ENCODE results near the gene CD82.

The CD82 gene

DNA sequence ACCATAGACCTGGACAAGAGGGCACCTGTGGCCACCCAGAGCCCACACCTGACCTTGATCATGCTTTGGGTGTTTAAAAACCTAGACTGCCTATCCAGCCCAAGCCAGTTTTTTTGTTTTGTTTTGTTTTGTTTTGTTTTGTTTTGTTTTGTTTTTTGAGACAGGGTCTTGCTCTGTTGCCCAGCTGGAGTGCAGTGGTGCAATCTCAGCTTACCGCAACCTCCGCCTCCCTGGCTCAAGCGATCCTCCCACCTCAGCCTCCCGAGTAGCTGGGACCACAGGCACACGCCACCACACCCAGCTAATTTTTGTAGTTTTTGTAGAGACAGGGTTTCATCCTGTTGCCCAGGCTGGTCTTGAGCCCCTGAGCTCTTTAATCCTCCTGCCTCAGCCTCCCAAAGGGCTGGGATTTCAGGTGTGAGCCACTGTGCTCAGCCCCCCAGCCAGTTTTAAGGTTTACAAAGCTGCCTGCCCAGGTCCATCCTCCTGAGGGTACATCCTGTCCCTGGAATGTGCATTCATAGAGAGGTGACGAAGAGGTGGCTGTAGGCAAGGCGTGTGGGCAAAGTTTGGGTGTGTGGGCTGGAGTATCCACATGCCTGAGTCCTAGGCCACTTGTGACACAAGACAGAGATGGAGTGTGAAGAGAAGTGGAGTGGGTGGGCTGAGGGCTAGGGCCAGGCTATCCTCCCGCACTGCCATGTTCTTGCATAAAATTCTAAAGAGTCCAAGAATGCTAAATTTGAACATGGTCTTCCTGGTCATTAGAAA lies 3.3 kb upstream of the CD82 start:
- DNase-seq, result no peak

DNA sequence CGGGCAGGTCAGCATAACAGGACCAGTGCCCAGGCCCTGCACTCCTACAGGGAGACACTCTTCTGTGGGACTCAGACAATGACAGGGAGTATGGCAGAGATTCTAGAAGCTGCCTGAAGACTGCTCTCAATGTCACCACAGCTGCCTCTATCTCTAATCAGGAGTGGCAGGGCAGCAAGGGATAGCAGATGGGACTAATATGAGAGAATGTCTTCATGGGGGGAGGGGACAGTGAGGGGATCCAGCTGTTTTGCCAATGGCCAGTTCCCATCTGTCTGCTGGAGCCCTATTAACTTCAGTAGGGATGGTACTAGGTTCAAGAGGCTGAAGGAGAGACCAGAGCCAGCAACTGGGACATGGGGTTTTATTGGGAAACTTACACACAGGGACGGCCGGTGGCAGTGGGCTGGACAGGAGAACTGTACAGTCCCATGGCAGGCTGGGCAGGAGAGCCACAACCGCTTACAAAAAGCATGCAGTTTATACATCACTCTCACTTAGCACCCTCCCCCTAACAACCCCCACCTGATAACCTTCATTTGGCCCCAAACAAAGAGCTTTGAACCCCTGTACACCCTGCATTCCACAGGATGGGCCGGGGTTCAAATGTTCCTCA lies 2.5 kb upstream of the CD82 start:
- no peak for DNase-seq

DNA sequence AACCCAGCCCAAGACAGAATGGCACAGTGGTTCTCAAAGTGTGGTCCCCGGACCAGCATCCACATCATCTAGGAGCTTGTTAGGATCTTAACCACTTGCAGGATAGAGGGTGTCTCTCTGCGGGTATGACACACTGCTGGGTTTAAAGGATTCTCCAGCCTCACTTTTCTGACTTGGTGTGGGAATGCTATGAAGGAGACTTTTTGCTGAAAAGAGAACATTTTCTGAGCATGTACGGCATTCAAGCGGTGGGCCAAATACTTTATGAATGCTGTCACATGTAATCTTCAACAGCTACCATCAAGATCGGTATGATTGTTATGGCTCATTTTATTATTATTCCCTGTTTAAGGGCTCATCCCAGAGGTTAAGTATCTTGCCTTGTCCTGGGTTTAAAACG lies 1.8 kb upstream of the CD82 start:
- no peak for DNase-seq

DNA sequence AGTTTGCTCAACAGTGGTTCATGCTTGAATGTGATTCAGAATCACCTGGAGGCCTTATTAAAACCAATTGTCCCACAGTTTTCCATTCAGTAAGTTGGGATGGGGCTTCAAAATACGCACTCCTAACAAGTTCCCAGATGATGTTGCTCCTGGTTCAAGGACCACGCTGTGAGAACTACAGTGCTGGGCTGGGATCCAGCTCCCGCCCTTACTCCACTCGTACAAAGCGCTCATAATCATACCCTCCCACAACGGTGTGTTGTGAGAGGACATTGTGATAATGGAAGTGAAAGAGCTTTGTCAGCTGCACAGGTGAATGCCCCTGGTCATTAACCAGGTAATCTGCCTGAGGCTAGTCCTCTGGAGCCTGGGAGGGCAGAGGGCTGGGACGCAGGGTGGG lies 1.3 kb upstream of the CD82 start:
- no peak for DNase-seq

DNA sequence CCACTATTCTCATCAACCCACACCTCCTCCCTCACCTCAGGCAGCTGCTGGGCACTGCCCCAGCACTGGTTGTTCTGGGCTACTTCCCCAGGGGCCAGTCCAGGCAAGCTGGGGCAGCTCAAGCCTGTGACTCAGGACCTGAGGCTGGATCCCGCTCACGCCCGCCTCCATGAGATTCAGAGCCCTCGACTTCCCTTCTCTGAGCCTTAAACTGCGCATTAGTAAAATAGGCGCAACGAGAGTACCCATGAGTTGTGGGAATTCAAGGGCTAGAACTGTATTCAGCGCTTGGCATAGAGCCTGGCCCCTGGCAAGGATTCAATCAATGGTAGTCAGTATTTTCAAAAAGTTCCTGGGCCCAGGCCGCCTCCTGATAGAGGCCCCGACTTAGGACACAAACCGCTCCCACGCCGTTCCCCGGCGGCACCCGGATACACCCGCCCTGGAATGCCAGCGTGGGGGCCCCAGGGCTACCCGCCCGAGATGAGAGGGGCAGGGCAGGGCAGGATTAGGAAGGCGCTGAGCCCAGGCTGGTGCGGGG lies 723 bp upstream of the CD82 start:
- DNase-seq, result no peak

DNA sequence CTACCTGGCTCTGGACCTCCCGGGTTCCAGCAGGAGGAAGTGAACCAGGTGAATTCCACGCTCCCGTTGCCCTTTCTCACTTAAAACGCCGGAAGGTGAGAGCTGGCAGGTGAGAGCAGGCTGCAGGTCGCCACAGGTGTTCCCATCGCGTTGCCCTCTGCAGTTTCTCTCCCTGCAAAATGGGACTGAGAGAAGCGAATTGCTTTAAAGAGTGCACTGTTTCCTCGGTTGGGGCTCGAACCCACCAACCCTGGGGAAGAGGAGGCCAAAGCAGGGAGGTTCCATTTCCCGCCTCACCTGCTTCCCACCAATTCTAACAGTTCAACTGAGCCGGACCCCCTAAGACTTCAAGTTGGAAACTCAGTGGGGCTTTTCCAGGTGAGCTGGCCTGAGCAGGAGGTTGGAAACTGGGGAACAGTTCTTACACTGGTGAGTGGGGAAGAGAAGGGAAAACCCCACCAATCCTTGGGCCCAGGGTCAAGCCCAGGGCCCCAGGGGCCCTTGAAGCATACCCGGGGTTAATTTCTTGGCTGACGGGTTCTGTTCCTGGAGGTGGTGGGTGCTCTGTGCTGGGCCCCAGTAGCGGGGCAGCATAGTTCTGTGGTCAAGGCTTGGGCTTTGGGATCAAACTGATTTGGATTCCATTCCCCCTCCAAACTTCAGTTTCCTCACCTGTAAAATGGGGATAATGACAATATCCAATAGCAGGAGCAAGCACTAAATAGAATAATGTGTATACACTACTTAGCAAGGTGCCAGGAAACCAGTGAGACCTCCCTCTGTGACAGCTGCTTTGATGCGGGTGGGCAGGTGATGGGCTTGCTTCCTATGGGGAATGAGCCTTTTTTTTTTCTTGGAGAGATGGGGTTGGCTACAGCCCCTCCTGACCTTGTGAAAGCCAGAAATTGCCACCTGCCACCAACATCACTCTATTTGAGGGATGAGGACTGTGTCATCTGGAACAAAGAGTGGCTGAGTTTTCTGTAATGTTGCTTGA lies 788 bp downstream of the CD82 start:
- no peak for DNase-seq

DNA sequence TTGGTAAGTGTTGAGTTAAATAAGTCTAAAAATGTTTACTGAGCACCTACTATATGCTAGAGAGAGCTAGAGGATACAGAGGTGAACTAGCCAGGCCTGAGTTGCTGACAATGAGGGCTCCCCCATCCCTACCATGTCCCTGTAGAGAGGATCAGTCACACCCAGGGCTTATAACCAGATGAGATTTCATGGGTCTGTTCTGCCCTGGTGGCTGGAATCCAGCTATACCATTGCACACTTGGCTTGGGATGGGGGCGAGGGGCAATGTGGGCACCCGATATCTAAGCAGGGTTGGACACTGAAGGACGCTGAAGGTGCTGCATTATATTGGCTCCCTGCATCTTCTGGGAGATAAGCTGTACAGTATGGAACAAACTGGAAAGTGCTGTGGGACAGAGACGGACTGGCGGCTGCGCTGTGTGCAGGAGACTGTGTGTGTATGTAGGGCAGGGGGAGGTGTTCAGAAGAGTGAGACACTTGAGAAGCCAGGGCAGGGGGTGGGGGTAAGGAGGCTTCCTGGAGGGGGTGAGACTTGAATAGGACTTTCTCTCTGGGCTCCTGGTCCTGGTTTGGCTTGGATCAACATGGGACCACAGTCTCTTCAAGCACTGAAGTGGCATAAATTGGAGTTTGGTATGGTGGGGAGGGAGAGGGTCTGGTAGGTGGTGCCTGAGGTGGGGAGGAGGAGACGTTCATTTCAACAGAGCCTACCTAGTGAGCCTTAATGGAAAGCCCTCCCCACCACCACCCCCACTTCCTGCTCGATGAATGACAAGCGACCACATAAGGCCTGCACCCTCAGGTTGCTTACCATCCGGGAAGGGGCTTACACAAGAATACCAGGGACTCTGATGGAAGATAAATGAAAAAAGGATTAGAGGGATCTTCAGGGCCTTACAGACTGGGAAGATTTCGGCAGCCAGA lies 1.8 kb downstream of the CD82 start:
- peak; percentile 39 for DNase-seq

DNA sequence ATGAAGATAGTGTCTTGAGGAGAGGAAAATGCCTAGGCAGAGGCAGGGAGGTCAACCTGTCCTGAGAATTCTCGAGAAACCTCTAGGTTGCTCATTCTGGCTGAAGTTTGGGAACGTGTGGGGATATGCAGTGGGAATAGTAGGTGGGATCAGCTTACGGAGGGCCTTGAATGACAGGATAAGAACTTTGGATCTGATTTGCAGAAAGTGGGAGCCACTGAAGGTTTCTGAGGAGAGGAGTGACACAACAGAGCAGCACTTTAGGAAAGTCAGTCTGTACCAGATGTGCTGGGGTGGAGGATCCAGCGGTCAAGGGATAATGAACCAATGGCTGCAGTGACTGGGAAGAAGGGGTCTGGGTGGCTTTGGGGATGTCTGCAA lies 2.4 kb downstream of the CD82 start:
- no peak for DNase-seq

DNA sequence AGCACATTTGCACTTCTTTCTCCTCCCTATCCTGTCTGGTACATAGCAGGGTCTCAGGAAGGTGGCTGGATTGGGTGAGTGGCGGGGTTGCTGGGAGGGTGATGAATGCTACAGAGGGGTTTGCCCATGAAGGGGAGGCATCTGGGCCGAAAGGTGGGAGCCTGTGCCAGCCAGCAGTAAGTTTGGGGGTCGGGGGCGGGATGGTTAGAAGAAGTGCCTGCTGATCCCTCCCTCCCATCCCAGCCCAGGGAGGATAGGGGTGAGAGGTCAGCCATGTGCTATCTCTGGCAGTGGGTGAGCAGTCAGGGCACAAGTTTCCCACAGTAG lies 2.8 kb downstream of the CD82 start:
- no peak for DNase-seq

DNA sequence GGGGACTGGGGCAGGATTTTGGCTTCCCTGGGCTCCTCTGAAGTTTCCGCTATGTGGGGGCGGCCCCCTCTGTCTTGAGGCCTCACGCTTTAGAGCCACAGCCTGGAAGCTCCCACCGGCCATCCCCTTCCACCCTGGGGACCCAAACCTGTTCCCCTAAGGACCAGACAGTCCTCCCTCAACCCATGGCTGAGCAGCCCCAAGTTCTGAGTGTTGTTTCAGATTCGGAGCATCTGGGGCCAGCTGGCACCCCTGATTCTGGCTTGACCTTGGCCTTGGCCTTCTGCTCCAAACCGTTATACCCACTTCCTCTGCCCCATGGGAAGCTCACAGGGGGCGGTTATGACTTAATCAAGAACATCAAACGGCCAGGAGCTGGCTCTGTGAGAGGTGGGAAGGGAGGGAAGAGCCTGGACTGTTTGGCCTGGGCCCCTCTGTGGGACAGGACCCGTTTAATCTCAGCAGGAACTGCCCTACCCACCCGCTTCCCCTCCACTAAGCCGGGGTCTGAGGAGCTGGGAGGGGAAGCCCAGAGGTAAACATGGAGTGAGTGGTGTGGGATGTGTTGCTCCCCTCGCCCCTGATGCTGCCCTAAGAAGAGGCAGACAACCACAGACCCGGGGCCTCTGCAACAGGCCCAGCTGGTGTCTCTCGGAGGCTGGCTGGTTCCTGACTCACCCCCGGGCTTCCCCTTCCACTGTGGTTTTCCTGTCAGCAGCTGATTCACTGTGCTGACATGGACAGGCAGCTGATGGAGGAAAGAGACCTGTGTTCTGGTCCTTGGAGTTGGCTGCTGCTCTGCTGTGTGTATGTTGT lies 3.4 kb downstream of the CD82 start:
- DNase-seq, result peak; percentile 87

DNA sequence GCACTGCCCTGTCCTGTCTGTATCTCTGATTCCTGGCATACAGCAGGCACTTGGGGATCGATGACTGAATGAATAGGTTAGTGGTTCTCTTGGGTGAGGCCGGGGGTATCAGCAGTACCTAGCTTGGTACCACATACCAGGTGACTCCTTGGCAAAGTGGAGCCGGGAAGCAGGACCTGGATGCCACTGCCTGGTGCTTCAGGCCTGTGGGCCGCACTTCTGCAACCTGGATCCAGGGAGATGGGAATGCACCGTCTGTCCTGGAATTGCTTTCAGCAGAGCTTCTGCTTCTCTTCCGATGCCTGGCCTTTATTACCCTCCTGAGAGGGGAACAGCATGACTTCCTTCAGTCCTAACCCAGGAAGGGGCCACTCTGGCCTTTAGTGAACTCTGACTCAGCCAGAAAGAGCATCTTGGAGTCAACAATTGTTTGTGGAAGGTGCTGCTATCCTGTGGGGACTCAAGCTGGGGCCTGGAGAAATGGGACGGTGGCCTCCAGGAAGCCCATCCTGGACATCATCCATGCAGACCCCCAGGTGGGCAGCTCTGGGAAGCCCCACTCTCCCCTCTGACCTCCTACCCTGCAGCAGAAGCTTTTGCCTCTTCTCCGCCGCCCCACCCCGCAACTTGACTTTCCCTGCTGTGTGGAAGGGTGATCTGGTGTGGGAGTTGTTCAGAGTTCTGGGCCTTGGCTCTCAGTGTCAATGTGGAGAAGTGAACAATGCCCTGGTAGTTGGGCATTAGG lies 5.1 kb downstream of the CD82 start:
- no peak for DNase-seq

DNA sequence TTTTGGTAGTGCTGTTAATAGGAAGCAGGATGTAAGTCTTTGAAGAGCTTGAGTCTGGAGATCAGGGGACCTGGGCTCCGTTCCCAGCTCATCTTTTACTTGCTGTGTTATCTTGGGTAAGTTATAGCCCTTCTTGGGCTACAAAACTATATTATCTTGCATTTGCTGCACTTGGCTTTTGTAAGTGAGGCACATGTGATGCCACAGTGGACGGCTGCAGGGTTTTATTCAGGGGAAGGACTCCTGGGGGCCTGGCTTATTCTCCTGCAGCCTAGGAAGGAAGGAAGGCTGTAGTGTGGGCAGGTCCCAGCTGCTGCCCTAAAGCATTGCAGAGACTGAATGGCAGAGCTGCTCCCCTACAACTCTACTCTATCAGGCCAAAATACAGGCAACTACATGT lies 6.4 kb downstream of the CD82 start:
- DNase-seq, result no peak

DNA sequence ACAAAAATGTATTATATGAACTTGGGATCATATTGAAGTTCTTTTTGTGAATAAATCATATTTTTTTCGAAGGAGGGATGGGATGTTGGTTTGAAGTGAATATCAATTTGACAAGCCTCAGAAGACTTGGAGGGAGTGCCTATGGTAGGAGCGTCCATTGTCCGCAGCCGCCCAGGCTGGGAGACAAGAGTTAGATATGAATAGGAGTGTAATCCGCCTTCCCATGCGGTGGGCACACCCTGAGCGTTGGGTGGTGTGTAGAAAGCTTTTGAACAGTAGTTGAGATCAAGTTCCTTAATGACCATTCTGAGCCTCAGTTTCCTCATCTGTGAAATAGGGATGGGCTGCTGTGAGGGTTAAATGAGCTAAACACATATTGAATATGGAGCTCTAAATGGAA lies 7.0 kb downstream of the CD82 start:
- DNase-seq, result no peak

DNA sequence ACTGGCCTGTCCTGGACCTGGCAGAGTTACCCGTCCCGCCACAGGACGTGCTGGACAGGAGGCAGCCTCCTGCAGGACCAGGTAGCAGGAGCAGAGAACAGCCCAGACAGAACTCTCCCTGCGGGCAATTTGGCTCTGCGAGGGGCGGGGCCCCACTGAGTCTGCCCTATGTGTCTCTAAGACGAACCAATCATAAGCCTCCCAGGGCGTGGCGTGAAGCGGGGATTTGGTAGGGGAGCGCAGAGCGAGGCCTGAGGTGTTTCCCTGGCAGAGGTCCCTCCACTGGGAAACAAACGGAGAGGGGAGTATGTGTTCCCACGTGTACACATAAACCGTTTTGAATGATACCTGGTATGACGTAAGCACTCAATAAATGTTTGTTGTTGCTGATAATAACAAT lies 7.4 kb downstream of the CD82 start:
- DNase-seq, result no peak

DNA sequence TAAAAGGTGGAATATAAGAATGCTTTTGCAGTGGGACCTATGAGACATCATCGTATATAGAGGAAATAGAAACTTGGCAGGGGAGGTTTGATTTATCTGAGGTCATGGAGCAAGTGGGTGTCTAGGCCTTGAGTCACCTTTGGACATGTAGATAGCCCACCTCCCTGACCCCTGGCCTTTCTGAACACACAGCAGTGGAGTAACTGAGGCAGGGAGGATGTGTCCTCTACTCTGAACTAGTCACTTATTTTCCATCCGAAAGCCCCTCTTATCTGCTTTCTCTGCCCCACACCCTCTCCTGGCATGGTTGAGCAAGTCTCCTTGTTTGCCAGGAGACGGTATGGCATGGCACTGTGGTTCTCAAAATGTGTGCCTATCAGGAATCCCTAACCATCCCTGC lies 7.9 kb downstream of the CD82 start:
- DNase-seq, result no peak

DNA sequence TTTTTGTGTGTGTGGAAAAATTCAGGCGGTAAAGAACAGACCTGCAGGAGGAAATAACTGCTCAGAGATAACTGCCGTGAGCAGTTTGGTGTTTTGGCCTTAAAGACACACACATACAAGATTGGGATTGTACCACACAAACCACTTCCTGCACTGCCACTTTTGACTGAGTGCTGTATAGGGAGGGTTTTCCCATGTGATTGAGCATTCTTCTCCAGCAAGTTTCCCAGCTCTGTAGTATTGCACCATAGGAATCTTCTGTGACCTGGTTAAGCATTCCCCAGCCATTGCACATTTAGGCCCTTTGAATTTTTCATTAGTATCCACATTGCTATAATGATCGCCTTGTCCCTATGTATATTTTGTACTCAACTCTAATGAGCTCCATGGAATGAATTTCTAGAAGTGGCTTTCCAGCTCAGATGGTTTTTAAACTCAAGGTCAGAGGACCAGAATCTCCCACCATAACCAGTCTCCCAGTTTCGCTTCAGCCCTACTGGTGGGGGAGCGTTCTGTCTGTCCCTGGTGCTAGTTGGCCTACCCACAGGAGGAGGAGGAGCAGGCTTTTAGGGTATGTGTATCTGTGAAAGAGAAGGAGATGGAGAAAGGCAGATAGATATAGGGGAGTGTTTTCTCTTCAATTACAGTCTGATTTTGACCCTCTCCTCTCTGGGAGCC lies 9.3 kb downstream of the CD82 start:
- no peak for DNase-seq

DNA sequence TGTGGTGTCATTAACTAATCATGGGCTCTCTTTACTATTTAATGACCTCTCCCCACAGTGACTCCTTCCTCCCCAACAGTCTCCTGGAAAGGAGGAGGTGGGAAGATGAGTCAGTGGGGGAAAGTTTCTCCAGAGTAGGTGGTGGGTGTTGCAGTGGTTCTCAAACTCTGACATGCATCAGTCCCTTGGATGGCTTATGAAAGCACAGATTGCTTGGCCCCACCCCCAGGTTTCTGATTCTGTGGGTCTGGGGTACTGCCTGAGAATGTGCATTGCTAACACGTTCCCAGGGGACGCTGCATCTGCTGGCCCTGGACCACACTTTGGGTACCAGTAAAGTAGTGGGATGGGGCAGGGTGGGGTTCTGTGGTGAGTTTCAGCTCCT lies 9.8 kb downstream of the CD82 start:
- peak; percentile 63 for DNase-seq

DNA sequence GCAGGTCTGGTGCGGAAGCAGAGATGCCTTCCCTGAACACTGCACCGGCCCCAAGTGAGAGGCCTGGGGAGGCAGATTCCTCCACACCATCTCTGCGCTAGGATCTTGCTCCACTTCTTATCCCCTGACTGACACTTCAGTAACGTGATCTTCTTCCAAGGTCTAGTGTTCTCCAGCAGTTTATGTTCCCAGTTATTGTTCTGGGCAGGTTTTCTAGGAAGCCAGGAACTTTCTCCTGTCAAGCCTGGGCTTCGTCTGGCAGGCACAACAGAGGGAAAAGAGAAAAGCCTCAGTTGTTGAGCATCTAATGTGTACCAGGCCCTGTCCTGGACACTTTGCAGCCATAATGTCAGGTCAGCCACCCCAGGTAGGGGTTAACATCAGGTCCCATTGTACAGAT lies 10.5 kb downstream of the CD82 start:
- DNase-seq, result no peak

DNA sequence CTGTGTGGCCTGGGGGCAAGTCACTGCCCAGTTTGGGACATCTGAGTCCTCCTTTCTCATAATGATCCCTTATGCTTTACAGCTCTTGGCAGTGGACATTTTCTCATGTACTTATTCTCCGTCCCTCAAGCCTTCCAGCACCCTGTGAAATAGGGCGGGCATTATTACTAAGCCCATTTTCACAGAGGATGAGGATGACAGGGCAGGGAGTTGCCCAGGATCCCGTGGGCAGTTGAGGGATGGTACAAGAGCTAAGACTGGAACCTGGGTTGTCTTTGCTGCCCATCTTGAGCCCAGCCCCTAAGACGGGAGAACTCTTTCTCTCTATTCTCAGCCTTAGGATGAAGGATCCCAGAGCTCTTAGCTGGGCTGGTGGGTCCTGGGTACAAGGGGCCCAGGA lies 11.2 kb downstream of the CD82 start:
- no peak for DNase-seq

DNA sequence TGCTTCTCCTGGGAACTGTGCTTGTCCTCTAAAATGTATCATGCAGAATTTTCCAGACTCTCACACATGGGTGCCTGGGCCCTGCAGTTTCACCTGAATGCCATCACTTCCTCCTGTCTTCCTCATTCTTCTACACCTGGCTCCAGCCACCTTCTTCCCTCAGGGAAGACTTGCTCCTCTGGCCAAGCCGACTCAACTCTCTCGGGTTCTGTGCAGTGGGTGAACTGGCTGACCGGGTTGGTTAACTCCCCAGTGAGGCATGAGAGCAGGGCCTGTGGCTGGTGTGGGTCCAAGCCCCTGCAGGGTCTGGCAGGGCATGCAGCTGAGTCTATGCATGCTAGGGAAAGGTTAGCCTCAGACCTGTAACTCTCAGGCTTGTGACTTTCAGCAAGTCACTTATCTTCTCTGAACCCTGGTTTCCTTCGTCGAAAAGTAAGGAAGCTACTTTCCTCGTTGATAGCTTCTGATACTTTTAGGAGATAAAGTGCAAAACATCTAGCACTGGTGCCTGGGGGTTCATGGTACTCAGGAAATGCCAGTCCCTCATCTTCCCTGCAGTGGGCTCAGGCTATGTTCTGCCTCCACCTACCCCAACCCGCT lies 11.9 kb downstream of the CD82 start:
- DNase-seq, result no peak

Measured in stimulated activated CD4-positive, alpha-beta T cell treated with anti-CD3 and anti-CD28 coated beads, Interleukin-4, amount 100 ng/mL, for 1 hour (primary cell).